Stomach (tissue), 4 donors: ENCODE measurements around the gene DGLUCY.

ENCODE experiments used
- CTCF ChIP-seq, 7 experiments: fragments of 450-650 bp in 4 of 7; fragments of 200-600 bp in 3 of 7; sonication (generic) in 3 of 7; IDR thresholded peaks; one replicate each; pipeline ENCODE4 v1.5.1; 2016 to 2019; ENCODE audit warnings: antibody characterized with exemption in 7 of 7, control low read depth in 2 of 7, mild to moderate bottlenecking in 1 of 7
- EP300 ChIP-seq: sonication (generic); formaldehyde crosslinking; IDR thresholded peaks from one replicate; pipeline ENCODE4 v1.6.1; 2017; ENCODE audit warnings: antibody characterized with exemption
- POLR2A ChIP-seq, 4 donors: fragments of 450-650 bp; IDR thresholded peaks; one replicate each; pipeline ENCODE4 v1.6.1; 2016; ENCODE audit warnings: antibody characterized with exemption in 4 of 4, control low read depth in 2 of 4, mild to moderate bottlenecking in 1 of 4, moderate library complexity in 1 of 4

GRCh38 chr14:91127924-91128323 lies 14.1 kb downstream of the DGLUCY start:
- no peak for TF ChIP-seq CTCF (IDR thresholded peaks at IDR 0.05)
- no peak for TF ChIP-seq EP300
- no peak for TF ChIP-seq POLR2A (IDR thresholded peaks at IDR 0.05)
